ENCODE data around the gene MAP3K12.

MAP3K12 gene

GRCh38 chr12:53508534-53509170, 9.4 kb upstream of the MAP3K12 start:
- DNase-seq (ENCODE audit: low read depth): no peak

GRCh38 chr12:53507603-53507885, 8.3 kb upstream of the MAP3K12 start:
- no peak for DNase-seq (ENCODE audit: low read depth)

GRCh38 chr12:53506881-53507602, 7.8 kb upstream of the MAP3K12 start, which contains the start of gene NPFF:
Gene NPFF, minus strand, starts transcription at chr12:53507484. Its CDS starts 10 bp downstream, at chr12:53507474.
- no peak for DNase-seq (ENCODE audit: low read depth)

- DNase-seq (ENCODE audit: low read depth): no peak
Measured at GRCh38 chr12:53506450-53506785, 7.2 kb upstream of the MAP3K12 start.

- no peak for DNase-seq (ENCODE audit: low read depth)
Measured at GRCh38 chr12:53505555-53506449, 6.5 kb upstream of the MAP3K12 start.

GRCh38 chr12:53505086-53505485, 5.8 kb upstream of the MAP3K12 start:
- no peak for DNase-seq (ENCODE audit: low read depth)

GRCh38 chr12:53504004-53504920, 5.0 kb upstream of the MAP3K12 start:
- DNase-seq (ENCODE audit: low read depth): no peak

GRCh38 chr12:53502983-53503728, 3.9 kb upstream of the MAP3K12 start:
- DNase-seq (ENCODE audit: low read depth): no peak

- no peak for DNase-seq (ENCODE audit: low read depth)
Measured at GRCh38 chr12:53502331-53502730, 3.1 kb upstream of the MAP3K12 start.

- DNase-seq (ENCODE audit: low read depth): no peak
Measured at GRCh38 chr12:53501615-53502181, 2.4 kb upstream of the MAP3K12 start.

- peak; percentile 98 for DNase-seq (ENCODE audit: low read depth)
Measured at GRCh38 chr12:53500776-53501614, 1.7 kb upstream of the MAP3K12 start, which contains the start of gene TARBP2. Gene TARBP2, plus strand, starts transcription at chr12:53501283. Its CDS starts 126 bp downstream, at chr12:53501409.

GRCh38 chr12:53500142-53500775, 1.0 kb upstream of the MAP3K12 start:
- no peak for DNase-seq (ENCODE audit: low read depth)

GRCh38 chr12:53498235-53498630, 1.0 kb downstream of the MAP3K12 start:
- DNase-seq (ENCODE audit: low read depth): no peak

- no peak for DNase-seq (ENCODE audit: low read depth)
Measured at GRCh38 chr12:53497461-53497860, 1.8 kb downstream of the MAP3K12 start.

- no peak for DNase-seq (ENCODE audit: low read depth)
Measured at GRCh38 chr12:53496752-53497032, 2.6 kb downstream of the MAP3K12 start.

GRCh38 chr12:53495903-53496751, 3.1 kb downstream of the MAP3K12 start:
- peak; percentile 65 for DNase-seq (ENCODE audit: low read depth)

GRCh38 chr12:53493610-53494391, 5.5 kb downstream of the MAP3K12 start:
- no peak for DNase-seq (ENCODE audit: low read depth)

Data from CMK (cell line).